ENCODE measurements around the gene SMARCC1.

SMARCC1 gene

DNA sequence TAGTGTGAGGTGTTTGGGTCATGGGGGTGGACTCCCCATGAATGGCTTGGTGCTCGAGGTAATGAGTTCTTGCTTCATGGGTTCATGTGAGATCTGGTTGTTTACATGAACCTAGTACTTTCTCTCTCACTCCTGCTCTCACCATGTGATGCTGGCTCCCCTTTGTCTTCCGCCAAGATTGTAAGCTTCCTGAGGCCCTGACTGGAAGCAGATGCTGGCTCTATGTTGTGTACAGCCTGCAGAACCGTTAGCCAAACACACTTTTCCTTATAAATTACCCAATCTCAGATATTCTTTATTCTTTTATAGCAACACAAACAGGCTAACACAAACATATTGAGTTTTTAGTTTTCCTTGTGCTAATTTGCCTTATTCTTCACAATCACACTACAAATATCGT is 199.9 kb downstream of the SMARCC1 start:
- TF ChIP-seq, protein P1, sequence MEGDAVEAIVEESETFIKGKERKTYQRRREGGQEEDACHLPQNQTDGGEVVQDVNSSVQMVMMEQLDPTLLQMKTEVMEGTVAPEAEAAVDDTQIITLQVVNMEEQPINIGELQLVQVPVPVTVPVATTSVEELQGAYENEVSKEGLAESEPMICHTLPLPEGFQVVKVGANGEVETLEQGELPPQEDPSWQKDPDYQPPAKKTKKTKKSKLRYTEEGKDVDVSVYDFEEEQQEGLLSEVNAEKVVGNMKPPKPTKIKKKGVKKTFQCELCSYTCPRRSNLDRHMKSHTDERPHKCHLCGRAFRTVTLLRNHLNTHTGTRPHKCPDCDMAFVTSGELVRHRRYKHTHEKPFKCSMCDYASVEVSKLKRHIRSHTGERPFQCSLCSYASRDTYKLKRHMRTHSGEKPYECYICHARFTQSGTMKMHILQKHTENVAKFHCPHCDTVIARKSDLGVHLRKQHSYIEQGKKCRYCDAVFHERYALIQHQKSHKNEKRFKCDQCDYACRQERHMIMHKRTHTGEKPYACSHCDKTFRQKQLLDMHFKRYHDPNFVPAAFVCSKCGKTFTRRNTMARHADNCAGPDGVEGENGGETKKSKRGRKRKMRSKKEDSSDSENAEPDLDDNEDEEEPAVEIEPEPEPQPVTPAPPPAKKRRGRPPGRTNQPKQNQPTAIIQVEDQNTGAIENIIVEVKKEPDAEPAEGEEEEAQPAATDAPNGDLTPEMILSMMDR (conservative IDR thresholded peaks at IDR 0.05) = no peak
- no peak overlapping the region for H3K27ac ChIP-seq

DNA sequence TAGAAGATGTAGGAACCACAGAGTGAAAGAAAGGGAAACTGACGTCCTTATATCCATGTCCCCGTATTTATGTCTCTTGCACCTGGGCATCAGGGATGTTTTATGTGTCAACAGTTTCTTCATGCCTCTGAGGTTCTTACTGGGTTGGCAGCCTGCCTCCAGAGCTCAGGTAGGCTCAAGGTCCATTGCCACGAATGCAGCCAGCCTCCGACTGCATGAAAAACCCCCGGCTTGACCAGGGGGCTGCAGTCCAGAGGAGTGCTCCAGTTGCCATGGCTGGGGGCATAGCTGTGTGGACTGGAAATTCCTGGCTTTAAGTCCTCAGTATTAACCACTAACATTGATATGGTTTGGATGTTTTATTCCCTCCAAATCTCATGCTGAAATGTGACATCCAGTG is 200.3 kb downstream of the SMARCC1 start:
- TF ChIP-seq, protein P1 (conservative IDR thresholded peaks at IDR 0.05) = no peak
- H3K27ac ChIP-seq = no peak overlapping the region

DNA sequence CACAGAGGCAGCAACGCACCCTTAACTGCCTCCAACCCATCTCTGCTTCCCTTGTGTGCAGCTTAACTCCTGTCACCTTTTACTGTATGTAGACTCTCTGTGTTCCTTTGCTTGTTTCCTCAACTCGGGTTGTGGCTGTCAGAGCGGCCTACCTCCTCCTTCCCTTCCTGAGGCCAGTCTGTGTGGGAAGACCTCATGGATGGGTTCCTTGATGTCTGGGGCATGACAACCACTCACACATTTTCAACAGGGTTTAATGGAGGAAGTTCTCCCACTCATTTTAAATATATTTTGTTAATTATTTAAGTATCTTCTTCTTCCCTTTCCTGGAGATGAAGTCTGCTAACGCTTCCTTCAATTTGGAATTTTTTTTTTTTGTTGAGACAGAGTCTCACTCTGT is 201.2 kb downstream of the SMARCC1 start:
- H3K27ac ChIP-seq = no peak overlapping the region
- TF ChIP-seq, protein P1 (conservative IDR thresholded peaks at IDR 0.05) = no peak

- TF ChIP-seq, protein P1 (conservative IDR thresholded peaks at IDR 0.05) = no peak
- H3K27ac ChIP-seq = no peak overlapping the region
Observed at GRCh38 chr3:47579875-47580274, 201.8 kb downstream of the SMARCC1 start.

DNA sequence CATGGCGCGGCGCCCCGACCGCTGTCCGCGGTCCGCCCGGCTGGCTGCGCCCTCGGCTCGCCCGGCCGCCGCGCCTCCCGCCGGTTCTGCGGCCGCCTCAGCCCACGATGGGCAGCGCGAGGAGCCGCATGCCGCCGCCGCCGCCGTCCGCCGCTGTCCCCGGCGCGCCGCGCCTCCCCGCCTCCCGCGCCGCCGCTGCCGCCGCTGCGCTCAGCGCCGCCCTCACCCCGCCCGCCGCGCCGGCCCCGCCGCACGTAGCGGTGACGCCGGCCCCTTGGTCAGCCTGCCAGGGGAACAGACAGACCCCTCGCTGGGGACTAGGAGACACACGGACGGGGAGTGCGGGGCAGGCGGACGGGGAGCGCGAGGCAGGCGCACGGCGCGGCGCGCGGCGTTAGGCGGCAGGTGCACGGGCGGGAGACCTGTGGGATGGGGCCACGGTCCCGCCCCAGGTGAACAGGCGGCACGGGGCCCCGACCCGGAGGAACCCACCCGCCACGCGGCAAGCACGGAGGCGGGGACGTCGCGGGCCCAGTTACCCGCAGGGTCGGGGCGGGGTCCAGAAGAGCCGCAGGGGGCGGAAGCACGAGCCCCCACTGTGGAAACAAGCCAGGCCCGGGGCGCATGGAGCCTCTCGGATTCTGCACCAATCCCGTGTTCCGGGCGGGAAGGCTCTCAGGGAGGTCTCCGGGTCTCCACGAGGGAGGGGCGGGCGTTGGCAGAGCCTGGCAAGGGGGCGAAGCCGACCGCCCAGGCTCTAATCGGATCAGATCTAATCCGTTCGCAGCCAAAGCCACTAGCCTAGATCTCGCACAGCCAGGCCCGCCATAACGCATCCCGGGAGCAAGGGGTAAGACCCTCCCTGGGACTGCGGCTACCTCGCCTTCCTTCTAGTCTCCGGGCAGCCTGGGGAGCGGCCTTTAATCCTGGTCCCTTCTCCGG is 202.7 kb downstream of the SMARCC1 start, which contains the start of gene CSPG5:
Gene CSPG5 (minus strand): TSS at position 175 of the 942 bp plus-strand sequence. CDS start 172 bp downstream, at position 3.
- TF ChIP-seq, protein P1 (conservative IDR thresholded peaks at IDR 0.05) = no peak

DNA sequence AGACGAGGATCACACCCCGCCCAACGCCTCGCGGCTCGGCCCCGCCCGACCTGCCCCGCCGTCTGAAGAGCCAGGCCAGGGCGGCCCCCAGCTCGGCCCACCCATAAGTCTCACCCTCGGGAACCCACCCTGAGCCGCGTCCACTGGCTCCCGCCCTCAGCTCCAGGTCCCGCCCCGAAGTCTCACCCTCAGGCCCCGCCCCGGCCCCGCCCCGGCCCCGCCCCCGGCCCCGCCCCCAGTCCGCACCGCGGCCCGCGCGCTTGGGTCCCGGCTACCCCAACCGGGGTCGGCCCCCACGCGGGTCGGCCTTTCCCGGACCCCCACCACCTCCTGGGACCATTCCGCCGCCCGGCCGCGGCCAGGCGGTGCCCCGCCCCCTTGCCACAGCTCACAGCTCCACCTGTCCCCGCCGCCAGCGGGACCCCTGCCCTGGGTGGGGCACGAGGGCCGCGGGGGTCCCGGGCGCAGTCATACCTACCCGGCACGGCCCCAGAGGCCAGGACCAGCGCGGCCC is 203.5 kb downstream of the SMARCC1 start:
- TF ChIP-seq, protein P1 (conservative IDR thresholded peaks at IDR 0.05) = no peak
- peak overlapping the region; percentile 63 for H3K27ac ChIP-seq

More for the DNA sequence above, 202.7 kb downstream of the SMARCC1 start, which contains the start of gene CSPG5:
- peak within 1 kb of the TSS; percentile 63 for H3K27ac ChIP-seq

- TF ChIP-seq, protein P1 (conservative IDR thresholded peaks at IDR 0.05) = no peak
- peak overlapping the region; percentile 63; the same call in 1 of the 2 replicates for H3K27ac ChIP-seq
Observed at GRCh38 chr3:47577583-47578118, 204.0 kb downstream of the SMARCC1 start.

Measured in VCaP (cell line).